SK-N-DZ (cell line): ENCODE data around the gene CALML4.
A peak's percentile ranks its signal among the peaks of the same experiment; 100 is the strongest.
"Not testable (repeated sequence)": the region's sequence is repeated elsewhere in the genome, so short reads cannot be mapped to it uniquely, and the experiment has no call there.

ENCODE experiments used
- DNase-seq: peaks from one replicate; pipeline ENCODE4 v3.0.0-alpha.2; 2015; ENCODE audit warnings: low spot score

The CALML4 gene

GRCh38 chr15:68225442-68225841, 20.3 kb upstream of the CALML4 start:
- not testable (repeated sequence) for DNase-seq

GRCh38 chr15:68224546-68225250, 19.6 kb upstream of the CALML4 start:
- no peak for DNase-seq

GRCh38 chr15:68224108-68224507, 19.0 kb upstream of the CALML4 start:
- no peak for DNase-seq

- no peak for DNase-seq
Observed at GRCh38 chr15:68223171-68223570, 18.0 kb upstream of the CALML4 start.

GRCh38 chr15:68222432-68222743, 17.3 kb upstream of the CALML4 start:
- not testable (repeated sequence) for DNase-seq

GRCh38 chr15:68221530-68222431, 16.6 kb upstream of the CALML4 start:
- DNase-seq = not testable (repeated sequence)

- DNase-seq = peak; percentile 70
Observed at GRCh38 chr15:68220967-68221366, 15.8 kb upstream of the CALML4 start.

GRCh38 chr15:68220489-68220888, 15.4 kb upstream of the CALML4 start:
- no peak for DNase-seq

GRCh38 chr15:68218847-68219798, 14.0 kb upstream of the CALML4 start:
- DNase-seq = no peak

GRCh38 chr15:68218331-68218730, 13.2 kb upstream of the CALML4 start:
- no peak for DNase-seq

- no peak for DNase-seq
Observed at GRCh38 chr15:68217341-68217740, 12.2 kb upstream of the CALML4 start.

GRCh38 chr15:68214838-68215254, 9.7 kb upstream of the CALML4 start:
- no peak for DNase-seq

- no peak for DNase-seq
Observed at GRCh38 chr15:68213991-68214837, 9.1 kb upstream of the CALML4 start.

GRCh38 chr15:68213491-68213845, 8.3 kb upstream of the CALML4 start:
- not testable (repeated sequence) for DNase-seq

- DNase-seq = no peak
Observed at GRCh38 chr15:68211656-68212320, 6.7 kb upstream of the CALML4 start.

GRCh38 chr15:68210821-68211655, 5.9 kb upstream of the CALML4 start:
- DNase-seq = peak; percentile 47

- no peak for DNase-seq
Observed at GRCh38 chr15:68210409-68210756, 5.3 kb upstream of the CALML4 start.

- DNase-seq = no peak
Observed at GRCh38 chr15:68209735-68210408, 4.7 kb upstream of the CALML4 start.

GRCh38 chr15:68209272-68209671, 4.1 kb upstream of the CALML4 start:
- DNase-seq = no peak
